Measurements from ENCODE around the gene AMFR. TPM values are rescaled to one million over a fixed set of nuclear protein-coding genes. Genes with fewer than 3 reads are reported as not detected.

AMFR gene
- total and polyA plus RNA-seq, 2 of the 8 experiments (the other 6 are each of a cell fraction or from before 2014, with no cell fraction given), result 18.6 to 21.7 TPM

GRCh38 chr16:56356276-56357240 is 68.8 kb downstream of the AMFR start (continued):
- TF ChIP-seq SIX5 (IDR thresholded peaks at IDR 0.05; ENCODE audit: low read depth, low read length) (no peak), SP1 (IDR thresholded peaks at IDR 0.05; ENCODE audit: low read depth, low read length) (peak; percentile 75), TAF1 (IDR thresholded peaks at IDR 0.05; ENCODE audit: low read depth, low read length) (0 out of 2 replicates have a peak, but pooled peaks have one; percentile 43), CREB1 (IDR thresholded peaks at IDR 0.05) (peak; percentile 58; the same call in 1 of the 2 replicates), RFX5 (IDR thresholded peaks at IDR 0.05; ENCODE audit: borderline replicate concordance, low read depth, low read length) (no peak), SUZ12 (IDR thresholded peaks at IDR 0.05; ENCODE audit: low read length) (no peak), POLR2A (IDR thresholded peaks at IDR 0.05; ENCODE audit: control extremely low read depth in 1 of 2, low read depth in 2 of 2, low read length in 2 of 2) (no peak), RBBP5 (IDR thresholded peaks at IDR 0.05; ENCODE audit: borderline replicate concordance, low read depth, low read length) (no peak), TBP (IDR thresholded peaks at IDR 0.05; ENCODE audit: low read depth, low read length) (0 out of 2 replicates have a peak, but pooled peaks have one; percentile 32), ASH2L (IDR thresholded peaks at IDR 0.05; ENCODE audit: low read length) (no peak)
- TF ChIP-seq, protein P1, sequence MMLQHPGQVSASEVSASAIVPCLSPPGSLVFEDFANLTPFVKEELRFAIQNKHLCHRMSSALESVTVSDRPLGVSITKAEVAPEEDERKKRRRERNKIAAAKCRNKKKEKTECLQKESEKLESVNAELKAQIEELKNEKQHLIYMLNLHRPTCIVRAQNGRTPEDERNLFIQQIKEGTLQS (IDR thresholded peaks at IDR 0.05; ENCODE audit: insufficient read depth, low read depth, low read length), result no peak
